A549 (cell line): Measurements from ENCODE around the gene RCCD1. TPM values are rescaled to one million over a fixed set of nuclear protein-coding genes. Genes with fewer than 3 reads are reported as not detected.

Experiments
- ATAC-seq, 2 experiments: fragments of 200-7000 bp in 1 of 2; fragments of >200 bp in 1 of 2; cut with Nextera tagmentation in 1 of 2; cut with Tn5 transposase in 1 of 2; 3 replicates each; pipeline versions ENCODE4 v1.8.0 to v1.9.1; 2018 to 2020; ENCODE audit warnings: mild to moderate bottlenecking in 1 of 2, moderate library complexity in 1 of 2
- CTCF ChIA-PET: fragments of 300-600 bp; sonication (Branson Sonifier 250); formaldehyde crosslinking; extraction: SDS; loops from one replicate; lab custom pipeline; 2021; ENCODE audit warnings: antibody characterized with exemption, inconsistent platforms; lab: Yijun Ruan, JAX
- POLR2A ChIA-PET: fragments of 350-600 bp; formaldehyde crosslinking; extraction: SDS; loops from one replicate; lab custom pipeline; 2021; ENCODE audit warnings: antibody characterized with exemption, inconsistent platforms; lab: Yijun Ruan, JAX
- DNase-seq, 2 experiments: peaks; one replicate each; pipeline versions ENCODE4 v3.0.0 to v3.0.0-alpha.2; 2011 to 2016; ENCODE audit warnings: low read depth in 1 of 2, low spot score in 1 of 2
- FAIRE-seq: peaks from 2 replicates; lab custom pipeline; 2011; peaks lifted over from hg19 to GRCh38; lab: Jason Lieb, UNC
- H3K27ac ChIP-seq, 2 experiments: fragments of >200 bp; sonication (Bioruptor Twin); formaldehyde crosslinking; 3 replicates each; pipeline ENCODE4 v1.5.1; 2016 to 2017
- H3K4me1 ChIP-seq: fragments of >200 bp; sonication (Bioruptor Twin); formaldehyde crosslinking; 3 replicates; pipeline ENCODE4 v1.6.1; 2016
- H3K4me2 ChIP-seq: fragments of >200 bp; sonication (Bioruptor Twin); formaldehyde crosslinking; 3 replicates; pipeline ENCODE4 v1.6.1; 2016
- H3K4me3 ChIP-seq: fragments of >200 bp; sonication (Bioruptor Twin); formaldehyde crosslinking; 3 replicates; pipeline ENCODE4 v1.5.1; 2016
- H3K9me3 ChIP-seq: fragments of >200 bp; sonication (Bioruptor Twin); formaldehyde crosslinking; 3 replicates; pipeline ENCODE4 v1.6.1; 2016
- CEBPB ChIP-seq, 2 experiments: fragments of >200 bp in 1 of 2; sonication (Bioruptor Twin) in 1 of 2; formaldehyde crosslinking in 1 of 2; IDR thresholded peaks; 2 replicates each; pipeline ENCODE4 v1.6.1; 2012 to 2016
- CTCF ChIP-seq: fragments of >200 bp; sonication (Bioruptor Twin); formaldehyde crosslinking; IDR thresholded peaks from 3 replicates; pipeline ENCODE4 v1.5.1; 2016
- E2F6 ChIP-seq: IDR thresholded peaks from 2 replicates; pipeline ENCODE4 v1.6.1; 2012; ENCODE audit warnings: low read depth, borderline replicate concordance
- EHMT2 ChIP-seq: fragments of 200-600 bp; sonication (generic); IDR thresholded peaks from 2 replicates; pipeline ENCODE4 v1.6.1; 2016; ENCODE audit warnings: antibody characterized with exemption, low read depth, mild to moderate bottlenecking, moderate library complexity
- ESRRA ChIP-seq: fragments of 150-350 bp; IDR thresholded peaks from 2 replicates; pipeline ENCODE4 v1.6.1; 2014; ENCODE audit warnings: mild to moderate bottlenecking, low read length, borderline replicate concordance
- HOXA7 ChIP-seq: fragments of 250-450 bp; sonication (Bioruptor Pico); IDR thresholded peaks from 2 replicates; pipeline ENCODE4 v1.5.0; 2020; ENCODE audit warnings: mild to moderate bottlenecking, moderate library complexity
- HOXB13 ChIP-seq: fragments of 250-450 bp; sonication (Bioruptor Pico); IDR thresholded peaks from 2 replicates; pipeline ENCODE4 v1.5.0; 2020; ENCODE audit warnings: low read depth, mild to moderate bottlenecking, moderate library complexity
- HOXB5 ChIP-seq: fragments of 250-450 bp; sonication (Bioruptor Pico); IDR thresholded peaks from 2 replicates; pipeline ENCODE4 v1.5.0; 2020; ENCODE audit warnings: mild to moderate bottlenecking, moderate library complexity
- KDM5A ChIP-seq: fragments of 200-600 bp; sonication (generic); IDR thresholded peaks from 2 replicates; pipeline ENCODE4 v1.6.1; 2016; ENCODE audit warnings: antibody characterized with exemption, mild to moderate bottlenecking
- MAFK ChIP-seq: fragments of 450-650 bp; IDR thresholded peaks from 2 replicates; pipeline ENCODE4 v1.6.1; 2014; ENCODE audit not compliant: partially characterized antibody
- NFE2L2 ChIP-seq: fragments of 150-350 bp; conservative IDR thresholded peaks from 2 replicates; pipeline ENCODE4 v1.6.1; 2014; ENCODE audit warnings: low read length
- PBX3 ChIP-seq: IDR thresholded peaks from 2 replicates; pipeline ENCODE4 v1.6.1; 2012
- REST ChIP-seq: fragments of 200-600 bp; sonication (generic); IDR thresholded peaks from 2 replicates; pipeline ENCODE4 v1.6.1; 2016; ENCODE audit warnings: antibody characterized with exemption, mild to moderate bottlenecking, moderate library complexity
- RFX5 ChIP-seq: fragments of 450-650 bp; IDR thresholded peaks from 2 replicates; pipeline ENCODE4 v1.7.1; 2014; ENCODE audit warnings: antibody characterized with exemption, mild to moderate bottlenecking, moderate library complexity
- TP53 ChIP-seq: fragments of 250-450 bp; sonication (Bioruptor Pico); IDR thresholded peaks from 2 replicates; pipeline ENCODE4 v1.5.0; 2021; ENCODE audit warnings: mild to moderate bottlenecking, moderate library complexity
- USF2 ChIP-seq: fragments of 450-650 bp; IDR thresholded peaks from 2 replicates; pipeline ENCODE4 v1.6.1; 2014; ENCODE audit warnings: antibody characterized with exemption
- ZFP36 ChIP-seq: fragments of 450-650 bp; IDR thresholded peaks from 2 replicates; pipeline ENCODE4 v1.6.1; 2014; ENCODE audit warnings: borderline replicate concordance; ENCODE audit not compliant: partially characterized antibody
- WGBS: methylation state at CpG from one replicate; pipeline ENCODE4 v1.1.6; 2017; ENCODE audit errors: missing lambda C conversion rate; 5-methylcytosine and 5-hydroxymethylcytosine counted together
- polyA plus RNA-seq, 4 experiments: library from polyadenylated mRNA; depleted of rRNA in 3 of 4; stranded (reverse); fragments of >200 nt; fragmentation: RNase III in 1 of 4; extraction: RNeasy Plus Mini Kit Qiagen cat#74134 plus additional on column Dnase treatment in 1 of 4; gene quantifications; 2 replicates in 3 of 4; 3 replicates in 1 of 4; pipeline ENCODE4 v1.2.3, GENCODE V29; 2011 to 2017

RCCD1 gene
- polyA plus RNA-seq, 2 of the 4 experiments (the other 2 are of a cell fraction) = 25.3 to 37.2 TPM

GRCh38 chr15:90998737-90999136 lies 44.1 kb downstream of the RCCD1 start:
- FAIRE-seq = no peak

GRCh38 chr15:91001209-91001608 lies 46.5 kb downstream of the RCCD1 start:
- CTCF ChIA-PET = interaction anchor here (0.5 to 5.9 kb wide), 5 partner anchors 9 to 930 kb away, joined by 3 to 28 read pairs (median 3); partner anchors contain the start of genes HDDC3 and UNC45A
- Histone ChIP-seq H3K27ac (no peak overlapping the region), H3K4me3 (no peak overlapping the region), H3K4me1 (no peaks in the 10 kb centered on the region), H3K4me2 (no peak overlapping the region), H3K9me3 (no peaks in the 10 kb centered on the region)
- WGBS = 92% methylated on average over 3 of the region's 3 CpGs
- peak; percentile 48 for TF ChIP-seq MAFK
- TF ChIP-seq HOXA7 (CRISPR knock-in tag) = no peak
- no peak for DNase-seq
- ATAC-seq = no peak
- POLR2A ChIA-PET = no interaction called here
- no peak for FAIRE-seq

More at GRCh38 chr15:90998737-90999136, 44.1 kb downstream of the RCCD1 start:
- 90% methylated on average over 8 of the region's 8 CpGs for WGBS
- no peaks in the 10 kb centered on the region for H3K9me3 ChIP-seq
- DNase-seq = no peak
- H3K4me2 ChIP-seq = no peak overlapping the region
- no peak overlapping the region for H3K4me3 ChIP-seq
- ChIA-PET POLR2A (no interaction called here), CTCF (interaction anchor here (1.3 to 5.9 kb wide), 3 partner anchors 11 to 66 kb away, joined by 3 to 28 read pairs (median 4); partner anchors contain the start of genes HDDC3 and UNC45A)
- no peak overlapping the region for H3K27ac ChIP-seq
- no peak for ATAC-seq
- H3K4me1 ChIP-seq = no peaks in the 10 kb centered on the region; the same call in 2 of the 3 replicates
- TF ChIP-seq NFE2L2 (no peak), HOXB13 (CRISPR knock-in tag) (no peak), USF2 (no peak), RFX5 (no peak), EHMT2 (no peak)

GRCh38 chr15:91007266-91007665 lies 52.6 kb downstream of the RCCD1 start:
- Histone ChIP-seq H3K27ac (no peak overlapping the region), H3K4me3 (no peak overlapping the region), H3K4me1 (no peaks in the 10 kb centered on the region), H3K9me3 (no peaks in the 10 kb centered on the region), H3K4me2 (no peak overlapping the region)
- ChIA-PET CTCF (no interaction called here), POLR2A (no interaction called here)
- ATAC-seq (no peak), DNase-seq (no peak), FAIRE-seq (no peak)
- 93% methylated on average over 3 of the region's 3 CpGs for WGBS
- TF ChIP-seq KDM5A (no peak), TP53 (CRISPR knock-in tag) (no peak), REST (no peak), PBX3 (no peak), ESRRA (no peak), EHMT2 (no peak), CEBPB (IDR thresholded peaks at IDR 0.05) (no peak), ZFP36 (no peak), CTCF (no peak), HOXB5 (CRISPR knock-in tag) (no peak), E2F6 (no peak)
